Measurements from ENCODE around the gene FBXO46. TPM values are rescaled to one million over a fixed set of nuclear protein-coding genes. Genes with fewer than 3 reads are reported as not detected.

FBXO46 gene
- total RNA-seq, 1 experiment from 2014 or later: 43.9 TPM

- Histone ChIP-seq H3K79me1 (ENCODE audit: insufficient read depth, low read depth, low read length, poor library complexity, severe bottlenecking) (no peaks in the 10 kb centered on the region), H3K79me2 (ENCODE audit: insufficient read depth, low read length) (no peaks in the 10 kb centered on the region), H2BK5ac (ENCODE audit: insufficient read length, low read length) (no peak overlapping the region), H4K5ac (ENCODE audit: insufficient read length, low read depth, low read length) (no peak overlapping the region), H3K27me3 (ENCODE audit: insufficient read depth, low read length) (no peaks in the 10 kb centered on the region), H3K4me2 (ENCODE audit: insufficient read depth, insufficient read length, low read length) (no peak overlapping the region), H3K4ac (ENCODE audit: low read depth, low read length) (no peak overlapping the region), H3K9ac (ENCODE audit: extremely low read depth, insufficient read length, low read length) (no peak overlapping the region), H2AFZ (ENCODE audit: low read length) (no peak overlapping the region), H3K18ac (ENCODE audit: insufficient read length, low read depth, low read length) (no peak overlapping the region), H3K23ac (ENCODE audit: insufficient read length, low read depth, low read length) (no peak overlapping the region), H4K91ac (ENCODE audit: insufficient read length, low read depth, low read length) (no peak overlapping the region), H4K8ac (replicated peaks; ENCODE audit: insufficient read length, low read depth, low read length) (no peak overlapping the region), H2AK5ac (ENCODE audit: insufficient read length, low read length) (no peak overlapping the region), H3K14ac (ENCODE audit: insufficient read depth, low read length) (no peak overlapping the region), H4K20me1 (ENCODE audit: control insufficient read depth, insufficient read depth, insufficient read length) (no peaks in the 10 kb centered on the region), H2BK120ac (ENCODE audit: low read depth, low read length, poor library complexity, severe bottlenecking) (no peak overlapping the region), H3K23me2 (ENCODE audit: insufficient read length, low read depth, low read length, poor library complexity, severe bottlenecking) (peaks cover 9% of the 10 kb centered on the region), H2BK15ac (ENCODE audit: low read depth, low read length) (no peak overlapping the region), H3K4me1 (ENCODE audit: insufficient read depth, low read length) (no peaks in the 10 kb centered on the region), H3K9me3 (ENCODE audit: control insufficient read depth, low read depth, low read length) (no peaks in the 10 kb centered on the region), H2BK12ac (ENCODE audit: insufficient read length, low read depth, low read length) (no peak overlapping the region), H3T11ph (ENCODE audit: low read length) (no peak overlapping the region), H2BK20ac (ENCODE audit: low read depth, low read length, poor library complexity, severe bottlenecking) (no peak overlapping the region), H3K27ac (ENCODE audit: insufficient read length, low read depth, low read length) (no peak overlapping the region), H3K56ac (ENCODE audit: insufficient read length, low read depth, low read length) (no peak overlapping the region)
- WGBS (ENCODE audit: extremely low coverage, insufficient read length, low lambda C conversion rate): no CpG with 5 or more reads among the region's 3 CpGs
- Mint-ChIP-seq H3K27me3 (ENCODE audit: low read depth) (peaks cover 3% of the 10 kb centered on the region), H3K36me3 (ENCODE audit: insufficient read depth in 1 of 3, low read depth in 3 of 3) (peaks cover 13 to 41% (median 31%) of the 10 kb centered on the region in 3 experiments), H3K4me1 (peaks cover 7 to 13% of the 10 kb centered on the region in 2 experiments), H3K4me3 (peak overlapping the region in 1 of 2 experiments; percentile 42; a peak in 2 of 5 replicates), H3K9me3 (no peaks in the 10 kb centered on the region; a peak in 1 of 5 replicates), H3K27ac (no peak overlapping the region)
- DNase-seq: no peak
- no peak for TF ChIP-seq CTCF (conservative IDR thresholded peaks at IDR 0.05)
Observed at GRCh38 chr19:45772912-45773311, 42.2 kb upstream of the FBXO46 start.
